NCI-H2029 treated with DMSO at 0.1 percent for 48 hours (cell line): ENCODE results near the gene LTBR.

Source experiments
- DNase-seq: peaks from one replicate; lab custom pipeline; 2025; lab: John Stamatoyannopoulos, UW

Gene LTBR

DNA sequence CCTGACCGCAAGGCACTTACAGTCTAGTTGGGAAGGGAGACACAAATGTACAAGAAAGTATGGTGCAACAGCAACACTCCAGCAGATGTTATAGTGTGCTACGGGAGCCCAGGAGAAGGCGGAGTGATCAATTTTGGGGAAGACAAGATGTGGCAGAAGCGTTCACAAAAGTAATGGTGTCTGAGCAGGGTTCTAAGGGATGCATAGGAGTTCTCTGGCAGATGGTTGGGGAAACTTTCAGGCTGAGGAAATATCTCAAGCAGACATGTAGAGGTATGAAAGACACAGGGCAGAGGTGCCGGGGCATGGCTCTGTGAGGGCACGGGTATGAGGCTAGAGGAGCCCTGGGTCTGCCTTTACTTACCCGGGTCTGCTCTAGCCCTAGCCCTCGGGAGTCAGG is 37.0 kb upstream of the LTBR start:
- no peak for DNase-seq

DNA sequence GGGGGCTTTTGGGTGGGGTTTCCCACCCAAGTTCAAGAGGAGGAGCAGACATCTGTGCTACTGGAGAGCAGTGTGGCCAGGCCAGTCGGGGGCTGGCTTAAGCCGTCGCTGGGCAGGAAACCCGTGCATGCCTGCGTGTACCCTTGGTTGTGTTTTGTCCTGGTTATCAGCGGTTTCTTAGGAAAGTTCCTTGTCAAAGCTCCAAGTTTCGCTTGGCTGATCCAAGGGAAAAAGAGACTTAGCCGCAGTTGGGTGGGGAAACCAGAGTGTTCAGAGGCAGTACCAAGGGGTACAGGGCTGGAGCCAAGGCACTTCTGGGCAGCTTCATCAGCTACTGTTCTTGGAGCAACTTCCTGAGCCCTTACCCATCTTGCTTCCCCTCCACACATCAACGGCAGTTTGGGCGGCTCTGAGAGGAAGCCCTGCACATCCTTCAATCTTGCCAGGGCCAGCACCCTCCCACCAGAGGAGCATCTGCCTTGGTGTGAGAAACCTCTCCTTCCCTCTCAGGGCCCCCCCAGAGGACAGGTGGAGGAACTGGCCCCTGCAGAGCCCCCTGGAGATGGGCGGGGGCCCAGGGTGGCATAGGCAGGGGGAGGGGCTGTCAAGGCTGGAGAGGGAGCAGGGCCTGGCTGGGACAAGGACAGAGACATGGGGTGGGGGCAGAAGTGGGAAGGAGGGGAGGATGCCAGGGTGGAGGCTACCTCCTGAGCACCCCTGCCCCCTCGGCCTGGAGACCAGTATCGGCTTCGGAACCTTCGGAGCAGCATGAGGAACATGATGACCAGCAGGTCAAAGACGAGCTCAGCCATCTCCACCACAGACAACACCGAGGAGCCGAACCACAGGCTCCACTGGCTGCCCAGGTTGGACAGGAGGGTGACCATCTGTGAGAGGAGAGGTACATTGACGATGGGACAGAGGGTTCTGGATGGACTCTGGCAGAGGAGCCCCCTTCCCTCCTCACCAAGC is 36.3 kb upstream of the LTBR start:
- DNase-seq: no peak

DNA sequence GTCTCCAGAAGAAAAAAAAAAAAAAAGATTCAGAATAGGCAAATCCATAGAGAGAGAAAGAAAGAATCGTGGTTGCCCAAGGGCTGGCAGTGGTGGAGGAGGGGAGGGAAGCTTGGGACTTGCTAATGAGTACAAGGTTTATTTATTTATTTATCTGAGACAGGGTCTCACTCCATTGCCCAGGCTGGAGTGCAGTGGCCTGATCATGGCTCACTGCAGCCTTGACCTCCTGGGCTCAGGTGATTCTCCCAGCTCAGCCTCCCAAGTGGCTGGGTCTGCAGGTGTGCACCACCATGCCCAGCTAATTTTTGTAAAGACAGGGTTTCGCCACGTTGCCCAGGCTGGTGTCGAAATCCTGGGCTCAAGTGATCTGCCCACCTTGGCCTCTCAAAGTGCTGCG is 32.3 kb upstream of the LTBR start:
- no peak for DNase-seq

DNA sequence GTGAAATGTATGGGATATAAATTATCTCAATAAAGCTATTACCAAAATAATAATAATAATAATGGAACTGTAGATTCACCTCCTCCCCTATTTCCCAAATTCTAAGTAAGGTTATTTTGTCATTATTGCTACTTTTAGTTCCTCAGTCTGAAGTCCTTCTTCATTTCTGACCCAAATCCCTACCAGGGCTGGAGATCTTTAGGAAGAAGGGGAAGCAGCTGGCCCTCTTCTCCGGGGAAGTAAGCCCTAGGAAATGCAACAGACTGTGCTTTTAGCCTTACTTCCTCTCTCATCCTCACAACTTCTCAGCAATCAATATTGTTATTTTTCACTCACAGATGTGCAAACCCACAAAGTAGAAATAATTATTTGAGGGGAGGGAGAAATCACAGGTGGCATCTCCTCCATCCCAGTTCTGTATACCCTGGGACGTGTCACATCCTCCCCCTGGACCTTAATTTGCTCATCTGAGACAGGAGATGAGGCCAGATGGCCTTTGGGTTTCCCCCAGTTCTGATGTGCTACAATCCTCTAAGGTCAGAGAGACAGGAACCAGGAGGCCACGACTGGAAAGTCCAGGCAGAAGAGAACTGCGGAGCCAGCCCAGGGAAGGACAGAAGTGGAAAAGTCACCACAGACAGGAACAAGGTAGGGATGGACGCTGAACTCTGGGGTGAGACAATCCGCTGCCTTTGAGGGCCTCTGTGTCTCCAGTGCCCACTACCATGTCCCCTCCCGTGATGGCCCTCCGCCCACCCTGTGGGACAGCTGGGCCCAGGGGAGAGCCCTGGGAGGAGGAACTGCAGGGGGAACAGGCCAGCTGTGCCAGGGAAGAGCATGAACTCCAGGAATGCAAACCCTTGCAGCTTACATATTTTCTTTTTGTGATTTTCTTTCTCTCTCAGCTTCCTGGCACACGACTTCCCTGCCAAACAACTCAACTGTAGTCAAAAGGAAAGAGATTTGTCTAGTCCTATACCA is 31.5 kb upstream of the LTBR start:
- DNase-seq: no peak

DNA sequence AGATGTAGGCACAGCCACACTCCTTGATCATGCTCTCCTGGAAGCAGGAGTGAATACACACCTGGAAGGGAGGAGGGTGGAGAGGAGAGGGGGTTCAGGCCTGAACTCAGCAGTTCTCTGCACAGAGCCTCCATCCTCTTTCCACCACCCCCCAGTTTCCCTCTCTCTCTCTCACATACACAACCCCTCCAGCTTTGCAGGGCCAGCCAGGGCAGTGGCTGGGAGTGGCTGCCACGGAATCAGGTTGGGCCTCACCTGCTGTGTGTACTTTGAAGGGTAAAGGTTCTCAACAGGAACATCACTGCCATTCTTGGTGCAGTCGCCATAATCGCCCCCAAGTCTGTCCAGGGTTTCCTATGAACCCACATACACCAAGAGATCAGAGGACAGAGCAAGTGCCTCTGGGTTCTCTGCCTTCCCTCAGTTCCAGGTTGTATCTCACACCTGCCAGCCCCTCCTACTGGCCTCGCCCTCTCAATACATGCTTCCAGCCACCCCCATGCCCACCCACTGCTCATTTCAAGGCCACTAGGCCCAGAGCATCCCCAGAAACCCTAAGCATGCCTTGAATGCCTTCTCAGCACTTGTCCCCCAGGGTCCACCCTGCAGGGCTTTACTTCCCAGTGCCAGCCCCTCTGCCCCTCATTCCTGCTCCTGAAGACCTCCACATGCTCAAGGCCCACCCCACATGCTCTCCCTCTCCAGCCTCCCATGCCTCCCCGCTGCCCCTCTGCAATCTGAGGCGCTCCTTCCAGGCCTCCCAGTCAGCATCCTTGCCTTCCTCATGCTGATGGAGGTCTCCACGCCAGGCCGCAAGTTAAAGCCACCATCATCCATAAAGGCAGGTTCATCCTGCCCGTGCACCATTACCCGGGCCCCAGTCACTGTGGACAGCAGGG is 29.2 kb upstream of the LTBR start:
- no peak for DNase-seq

DNA sequence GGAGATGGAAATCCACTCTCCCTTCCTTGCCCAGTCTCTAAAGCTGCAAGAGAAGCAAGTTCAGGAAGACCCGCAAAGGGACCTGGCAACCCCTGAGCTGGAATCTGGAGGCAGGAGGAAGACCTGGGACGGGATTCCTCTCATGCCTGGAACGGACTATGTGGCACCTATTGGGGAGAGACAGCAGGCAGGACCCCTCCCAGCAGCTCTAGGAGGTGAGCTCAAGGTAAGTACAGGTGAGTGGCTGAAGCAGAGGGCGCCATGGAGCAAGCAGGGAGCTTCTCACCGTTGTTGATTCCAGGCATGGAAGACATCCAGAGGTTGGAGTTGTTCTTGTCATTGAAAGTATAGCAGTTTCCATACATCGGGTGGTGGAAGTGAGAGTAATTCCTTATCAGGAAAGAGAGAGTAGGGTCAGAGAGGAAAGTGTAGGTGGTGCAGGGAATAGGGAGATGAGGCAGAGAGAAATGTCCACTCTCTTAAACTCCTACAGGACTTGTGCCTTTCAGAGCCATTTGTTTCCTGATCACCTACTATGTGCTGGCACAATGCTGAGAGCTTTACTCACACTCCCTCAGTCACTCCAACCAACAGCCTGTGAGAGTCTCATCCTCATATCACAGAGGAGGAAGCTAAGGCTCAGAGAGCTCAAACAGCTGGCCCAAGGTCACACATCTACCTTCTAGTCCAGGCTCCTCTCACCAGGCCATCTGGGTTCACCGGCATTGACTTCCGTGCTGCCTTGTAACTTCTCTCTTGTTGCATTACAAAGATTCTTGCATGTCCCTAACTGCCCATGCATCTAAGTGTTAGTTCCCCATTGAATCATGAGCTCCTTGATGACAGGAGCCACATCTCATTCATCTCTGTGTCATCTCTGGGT is 28.2 kb upstream of the LTBR start:
- no peak for DNase-seq

DNA sequence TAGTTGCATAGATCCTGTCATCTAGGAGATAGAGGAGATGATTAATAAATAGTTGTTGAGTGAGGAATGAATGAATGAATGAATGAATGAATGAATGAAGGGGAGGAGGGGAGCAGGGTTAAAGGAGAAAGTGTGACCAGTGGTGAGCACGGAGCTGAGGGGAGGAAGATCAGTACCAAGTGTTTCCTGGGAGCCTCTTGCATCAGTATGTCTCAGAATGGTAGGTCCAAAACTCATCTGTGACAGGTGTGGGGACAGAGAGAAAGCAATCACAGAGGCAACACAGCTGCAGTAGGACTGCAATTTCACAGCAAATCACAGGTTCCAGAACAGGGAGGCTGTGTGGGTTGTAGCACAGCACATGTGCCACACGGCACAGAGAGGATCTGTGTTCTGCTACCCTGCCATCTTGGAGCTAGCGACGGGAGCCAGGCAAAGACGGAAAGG is 27.6 kb upstream of the LTBR start:
- DNase-seq: no peak

DNA sequence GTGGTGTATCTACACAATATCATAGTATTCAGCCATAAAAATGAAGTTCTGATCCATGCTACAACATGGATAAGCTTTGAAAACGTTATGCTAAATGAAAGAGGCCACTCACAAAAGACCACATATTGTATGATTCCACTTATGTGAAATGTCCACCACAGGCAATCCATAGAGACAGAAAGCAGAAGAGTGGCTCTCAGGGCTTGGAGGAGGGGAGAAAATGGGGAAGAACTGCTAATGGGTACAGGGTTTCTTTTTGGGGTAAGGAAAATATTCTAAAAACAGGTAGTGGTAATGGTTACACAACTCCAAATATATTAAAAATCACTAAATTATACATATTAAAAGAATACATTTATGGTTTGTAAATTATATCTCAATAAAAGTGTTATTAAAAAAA is 25.1 kb upstream of the LTBR start:
- DNase-seq: no peak

DNA sequence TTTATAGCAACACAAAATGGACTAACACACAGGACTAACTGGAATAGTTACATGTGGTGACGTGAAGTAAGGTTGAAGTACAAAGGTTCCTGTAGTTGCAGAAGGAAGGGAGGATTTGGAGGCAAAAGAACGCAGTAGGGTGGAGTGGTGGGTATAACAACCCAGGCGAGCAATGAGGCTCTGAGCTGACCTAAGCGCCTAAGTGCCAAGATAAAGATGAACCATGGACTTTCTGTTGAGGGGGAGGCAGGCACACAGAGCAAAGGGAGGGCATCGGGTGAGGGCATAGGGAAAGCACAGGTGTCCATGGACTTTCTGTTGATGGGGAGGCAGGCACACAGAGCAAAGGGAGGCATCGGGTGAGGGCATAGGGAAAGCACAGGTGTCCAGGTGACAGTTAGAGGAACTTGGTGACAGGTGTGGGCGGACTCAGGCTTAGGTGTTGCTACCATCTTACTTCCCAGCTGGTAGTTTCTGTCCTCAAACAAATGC is 23.8 kb upstream of the LTBR start:
- DNase-seq: no peak

DNA sequence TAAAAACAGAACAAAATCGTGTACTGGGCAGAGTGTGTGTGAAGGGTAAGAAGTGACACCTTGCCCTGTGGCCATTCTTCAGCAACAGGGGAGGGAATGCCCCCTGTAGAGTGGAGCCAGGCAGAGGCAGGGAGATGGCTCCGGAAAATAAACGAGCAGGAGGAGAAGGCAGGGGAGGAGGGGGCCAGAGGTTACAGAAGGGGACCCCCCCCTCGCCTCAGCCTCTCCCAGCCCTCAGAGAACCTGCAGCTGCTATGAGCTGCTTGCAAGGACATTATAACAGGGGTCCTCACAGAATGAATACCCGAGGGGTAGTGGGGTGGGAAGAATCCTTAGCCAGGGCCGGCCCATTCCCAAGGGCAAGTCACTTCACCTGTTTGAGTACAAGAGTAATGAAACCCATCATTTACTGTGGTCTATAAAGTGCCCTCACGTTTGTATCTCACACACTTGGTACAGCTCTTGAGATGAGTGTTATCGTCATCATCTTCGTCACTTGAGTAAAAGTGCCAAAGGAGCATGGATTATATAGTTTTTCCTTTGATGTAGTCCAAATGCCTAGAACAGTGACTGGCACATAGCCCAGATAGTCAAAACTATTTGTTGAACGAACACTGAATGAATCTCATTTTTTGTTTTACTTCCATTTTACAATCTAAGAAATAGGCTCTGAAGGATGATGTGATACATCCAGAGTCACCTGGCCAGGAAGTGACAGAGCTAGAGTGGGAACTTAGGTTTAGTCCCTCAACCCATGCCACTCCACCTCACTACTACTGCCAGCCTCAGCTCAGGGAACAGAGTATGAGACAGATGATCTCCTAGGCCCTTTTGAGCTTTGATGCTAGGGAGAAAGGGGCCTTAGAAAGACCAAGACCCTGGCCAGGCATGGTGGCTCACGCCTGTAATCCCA is 23.1 kb upstream of the LTBR start:
- no peak for DNase-seq

DNA sequence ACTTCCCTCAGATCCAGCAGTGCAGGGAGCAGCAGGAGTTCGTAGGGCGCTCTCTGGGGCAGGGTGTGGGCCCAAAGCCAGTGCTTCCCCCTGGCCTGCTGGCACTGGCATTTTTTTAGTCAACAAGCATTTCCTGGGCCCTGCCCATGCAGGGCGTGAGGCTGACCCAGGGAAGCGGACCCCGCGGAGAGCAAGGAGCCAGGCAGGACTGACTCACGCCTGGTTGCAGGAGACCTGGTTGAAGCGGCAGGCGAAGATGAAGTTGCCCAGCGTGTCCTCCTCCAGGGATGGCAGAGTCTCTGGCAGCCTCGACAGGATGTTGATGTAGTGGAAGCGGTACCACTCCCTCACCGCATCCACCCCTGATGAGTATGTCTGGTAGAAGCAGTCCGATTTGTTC is 22.1 kb upstream of the LTBR start:
- no peak for DNase-seq

DNA sequence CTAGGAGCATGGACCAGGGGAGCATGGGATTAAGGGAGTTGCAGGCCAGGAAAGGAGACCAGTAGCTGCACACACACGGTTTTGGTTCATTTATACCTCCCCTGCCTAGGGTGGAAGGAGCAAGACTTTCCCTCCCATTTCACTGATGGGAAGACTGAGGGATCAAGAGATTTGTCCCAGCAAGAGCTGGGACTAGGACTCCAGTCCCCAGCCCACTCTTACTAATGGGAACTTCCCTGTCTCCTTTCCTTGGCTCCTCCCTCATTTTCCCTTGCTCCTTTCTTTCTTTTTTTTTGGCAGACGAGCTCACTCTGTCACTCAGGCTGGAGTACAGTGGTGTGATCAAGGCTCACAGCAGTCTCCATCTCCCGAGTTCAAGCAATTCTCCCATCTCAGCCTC is 21.6 kb upstream of the LTBR start:
- DNase-seq: no peak

DNA sequence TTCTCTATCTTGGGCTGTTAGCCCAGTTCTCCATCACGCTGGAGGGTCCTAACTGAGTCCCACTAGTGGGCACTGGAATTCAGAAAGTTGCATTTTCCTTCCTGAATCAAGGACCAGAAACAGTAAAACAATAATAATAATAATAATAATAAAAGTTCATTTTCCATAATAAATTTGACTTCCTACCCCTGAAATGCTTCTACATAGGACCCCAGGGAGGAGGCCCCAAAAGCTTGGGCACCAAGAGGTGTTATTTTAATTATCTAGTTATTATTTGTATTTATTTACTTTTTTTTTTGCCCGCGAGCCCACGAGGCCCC is 21.0 kb upstream of the LTBR start:
- no peak for DNase-seq

DNA sequence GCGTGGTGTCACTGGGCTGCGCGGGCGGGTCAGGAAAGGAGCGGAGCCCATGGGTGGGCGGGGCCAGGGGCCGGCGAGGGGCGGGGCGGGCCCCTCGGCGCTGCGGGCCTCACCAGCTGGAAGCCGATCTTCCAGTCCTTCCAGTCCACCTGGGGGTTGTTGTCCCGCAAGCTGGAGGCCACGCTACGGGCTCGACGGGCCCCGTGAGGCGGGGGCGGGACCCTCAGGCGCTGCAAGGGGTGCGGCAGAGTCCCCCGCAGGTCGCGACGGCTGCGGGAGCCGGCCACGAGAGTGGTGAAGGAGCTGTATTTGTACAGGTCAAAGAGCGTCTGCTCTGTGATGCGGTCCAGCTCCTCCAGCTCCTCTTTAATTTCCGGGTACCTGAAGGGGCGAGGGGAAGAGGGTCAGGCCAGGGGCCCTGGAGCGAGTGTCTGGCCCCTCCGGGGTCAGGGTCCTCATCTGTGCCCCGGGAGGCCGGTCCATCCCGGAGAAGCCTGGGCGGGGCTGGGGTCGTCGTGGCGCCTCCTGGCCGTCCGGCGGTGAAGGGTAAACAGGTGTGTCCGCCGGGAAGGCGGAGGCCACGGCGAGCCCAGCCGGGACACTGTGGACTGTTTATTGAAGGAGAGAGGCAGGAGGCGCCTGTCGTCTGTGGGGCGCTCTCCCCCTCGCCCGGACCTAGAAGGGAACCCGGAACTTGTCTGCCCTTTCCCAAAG is 20.5 kb upstream of the LTBR start:
- DNase-seq: no peak

DNA sequence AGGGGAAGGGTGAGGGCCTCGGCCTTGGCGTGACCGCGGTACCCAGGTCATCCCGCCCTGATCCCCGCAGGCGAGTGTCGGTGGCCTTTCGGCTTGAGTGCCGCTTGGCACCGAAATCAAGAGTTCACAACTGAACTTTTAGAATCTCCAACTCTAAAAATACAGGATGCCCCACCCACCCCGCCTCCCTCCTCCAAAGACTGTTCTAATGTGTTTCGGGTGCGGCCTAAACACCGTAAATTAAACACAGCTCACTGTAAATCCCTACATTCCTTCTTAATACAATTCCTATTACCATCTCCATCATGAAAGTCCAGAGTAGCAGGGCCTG is 20.0 kb upstream of the LTBR start:
- no peak for DNase-seq

DNA sequence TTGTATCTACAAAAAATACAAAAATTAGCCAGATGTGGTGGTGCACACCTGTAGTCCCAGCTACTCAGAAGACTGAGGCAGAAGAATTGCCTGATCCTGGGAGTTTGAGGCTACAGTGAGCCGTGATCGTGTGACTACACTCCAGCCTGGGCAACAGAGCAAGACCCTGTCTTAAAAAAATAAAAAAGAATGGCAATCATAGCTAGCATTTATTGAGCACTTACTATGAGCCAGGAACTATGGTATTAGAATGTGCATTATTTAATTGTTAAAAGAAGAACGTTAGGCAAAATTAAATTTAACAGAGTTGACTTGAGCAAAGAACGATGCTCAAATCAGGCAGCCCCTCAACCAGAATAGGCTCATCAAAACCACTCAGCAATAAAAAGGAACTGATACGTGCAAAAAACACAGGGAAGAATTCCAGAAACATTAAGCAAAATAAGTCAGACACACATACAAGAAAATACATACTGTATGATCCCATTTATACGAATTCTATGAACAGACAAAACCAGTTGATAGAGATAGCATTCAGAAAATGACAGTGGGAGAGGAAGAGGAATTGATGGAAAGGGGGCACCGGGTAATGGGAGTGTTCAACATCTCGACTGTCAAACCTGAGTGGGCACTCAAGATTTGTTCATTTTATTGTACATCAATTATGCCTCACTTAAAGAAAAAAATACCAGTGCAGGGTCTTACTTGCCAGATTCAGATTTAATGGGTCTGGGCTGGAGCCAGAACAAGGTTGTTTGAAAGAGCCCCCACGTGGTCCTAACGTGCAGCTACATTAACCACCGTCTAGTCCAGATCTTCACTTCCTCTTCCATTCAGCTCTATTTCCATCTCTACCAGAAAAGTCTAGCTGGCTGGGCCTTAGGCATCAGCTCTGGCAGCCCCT is 16.6 kb upstream of the LTBR start:
- peak; percentile 71 for DNase-seq

DNA sequence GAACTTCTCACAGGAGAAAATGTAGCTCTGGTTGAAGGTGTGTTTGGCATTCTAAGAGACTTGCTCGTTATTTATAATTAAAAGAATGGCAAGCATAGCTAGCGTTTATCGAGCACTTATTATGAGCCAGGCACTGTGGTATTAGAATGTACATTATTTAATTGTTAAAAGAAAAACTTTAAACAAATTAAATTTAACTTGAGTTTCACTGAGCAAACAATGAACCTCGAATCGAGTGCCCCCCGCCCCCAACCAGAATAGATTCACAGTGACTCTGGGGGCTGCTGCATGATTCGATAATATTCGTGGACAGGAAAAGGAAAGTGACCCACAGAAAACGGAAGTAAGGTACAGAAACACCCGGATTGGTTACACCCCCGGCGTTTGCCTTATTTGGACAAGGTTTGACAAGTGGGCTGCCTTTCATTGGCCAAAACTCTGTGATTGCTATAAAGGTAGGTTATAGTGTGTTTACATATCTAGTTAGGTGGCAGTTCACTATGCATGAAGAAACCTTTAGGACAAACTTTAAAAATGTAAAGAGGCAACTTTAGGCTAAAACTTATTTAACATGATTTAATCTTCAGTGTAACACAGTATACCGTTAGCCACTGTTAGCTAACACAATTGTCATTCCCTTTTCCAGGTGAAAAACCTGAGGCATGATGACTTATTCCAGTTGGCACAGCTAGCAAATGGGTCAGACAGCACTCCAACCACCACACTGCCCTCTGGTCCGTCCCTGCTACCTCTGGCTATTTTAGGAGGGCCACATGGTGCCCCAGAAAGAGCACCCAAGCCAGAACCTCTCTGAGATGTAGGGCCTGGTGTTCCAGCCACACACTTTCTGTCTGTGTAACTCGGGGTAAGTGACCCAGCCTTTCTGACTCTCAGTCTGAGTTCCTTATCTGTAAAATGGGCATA is 15.7 kb upstream of the LTBR start:
- DNase-seq: peak; percentile 66
